ENCODE results near the gene PSTK.

The PSTK gene, protein sequence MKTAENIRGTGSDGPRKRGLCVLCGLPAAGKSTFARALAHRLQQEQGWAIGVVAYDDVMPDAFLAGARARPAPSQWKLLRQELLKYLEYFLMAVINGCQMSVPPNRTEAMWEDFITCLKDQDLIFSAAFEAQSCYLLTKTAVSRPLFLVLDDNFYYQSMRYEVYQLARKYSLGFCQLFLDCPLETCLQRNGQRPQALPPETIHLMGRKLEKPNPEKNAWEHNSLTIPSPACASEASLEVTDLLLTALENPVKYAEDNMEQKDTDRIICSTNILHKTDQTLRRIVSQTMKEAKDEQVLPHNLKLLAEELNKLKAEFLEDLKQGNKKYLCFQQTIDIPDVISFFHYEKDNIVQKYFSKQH

DNA sequence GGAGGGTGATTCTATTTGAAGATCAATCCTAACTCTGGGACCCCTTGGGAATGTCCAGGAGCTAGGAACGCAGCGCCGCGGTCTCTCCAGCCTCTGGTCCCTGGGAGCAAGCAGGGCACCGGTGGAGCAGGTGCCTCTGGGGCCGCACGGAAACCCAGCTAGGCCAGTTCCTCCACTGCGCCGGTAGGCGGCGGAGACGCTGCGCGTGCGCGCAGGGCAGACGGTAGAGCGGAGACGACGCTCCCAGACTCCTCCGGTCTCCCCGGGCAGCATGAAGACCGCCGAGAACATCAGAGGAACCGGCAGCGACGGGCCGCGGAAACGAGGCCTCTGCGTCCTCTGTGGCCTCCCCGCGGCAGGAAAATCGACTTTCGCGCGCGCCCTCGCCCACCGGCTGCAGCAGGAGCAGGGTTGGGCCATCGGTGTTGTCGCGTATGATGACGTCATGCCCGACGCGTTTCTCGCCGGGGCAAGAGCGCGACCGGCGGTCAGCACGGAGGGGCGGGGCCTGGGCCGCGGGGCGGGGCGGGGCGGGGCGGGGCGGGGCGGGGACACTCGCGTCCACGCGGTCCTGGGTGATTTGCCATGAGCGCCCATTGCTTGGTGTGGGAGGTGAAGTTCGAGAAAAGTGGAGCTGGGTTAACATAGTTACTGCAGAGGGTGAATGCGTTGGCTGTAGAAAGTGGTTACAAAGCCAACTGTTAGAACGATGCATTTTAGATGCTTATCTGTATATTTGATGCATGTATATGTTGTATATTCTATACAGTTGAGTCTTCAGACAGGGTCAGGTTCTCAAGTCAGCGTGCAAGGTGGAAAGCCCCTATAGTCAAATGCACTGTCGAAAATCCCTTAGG, at the start of gene PSTK:
TSS of gene PSTK (plus strand) at position 193 of the 857 bp plus-strand sequence. CDS start at position 272, 79 bp downstream.
- peak; percentile 97 for ATAC-seq

DNA sequence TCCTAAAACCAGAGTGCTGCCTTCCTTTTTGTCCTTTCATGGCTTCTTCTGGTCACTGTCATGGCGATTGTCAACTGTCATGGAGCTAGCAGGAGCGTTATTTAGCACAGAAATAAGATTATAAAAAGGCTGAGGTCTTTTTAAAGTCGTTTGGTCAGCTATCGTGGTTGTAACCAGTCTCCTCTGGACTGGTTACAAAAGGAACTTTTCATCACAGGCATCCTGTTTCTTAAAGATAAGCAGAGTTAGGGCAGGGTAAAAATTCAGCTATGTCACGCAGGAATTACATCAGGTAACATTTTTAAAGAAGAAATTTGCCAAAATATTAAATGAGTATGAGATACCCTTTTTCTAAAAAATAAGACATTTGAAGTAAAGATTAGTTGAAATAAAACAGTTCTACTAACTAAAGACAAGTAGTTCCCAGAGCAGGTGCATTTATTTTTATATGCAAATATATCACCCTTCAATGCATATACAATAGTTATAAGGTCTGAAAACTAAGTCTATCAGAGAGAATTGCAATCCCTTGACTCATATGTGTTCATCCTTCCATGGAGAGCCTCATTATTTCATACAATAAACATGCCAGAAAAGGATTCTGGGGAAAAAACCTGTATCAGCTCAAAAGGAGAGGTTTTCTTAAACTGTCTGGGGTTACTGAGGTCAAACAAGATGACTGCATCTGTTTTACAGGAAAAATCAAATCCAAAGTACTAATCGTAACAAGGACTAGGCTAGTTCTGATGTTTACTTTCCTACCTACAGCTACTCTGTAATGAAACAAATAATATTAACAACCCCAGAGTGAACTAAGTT, 48.9 kb upstream of the PSTK start:
- H3K27me3 Mint-ChIP-seq: no peaks in the 10 kb centered on the region
- peaks cover 22% of the 10 kb centered on the region for H3K36me3 Mint-ChIP-seq (ENCODE audit: low read depth)
- ATAC-seq (no peak), DNase-seq (no peak)
- H3K4me3 Mint-ChIP-seq: no peak overlapping the region
- H3K27ac Mint-ChIP-seq: no peak overlapping the region
- no peaks in the 10 kb centered on the region for H3K9me3 Mint-ChIP-seq
- H3K4me1 Mint-ChIP-seq: peaks cover 1% of the 10 kb centered on the region

More for the DNA sequence above, at the start of gene PSTK:
- no peaks in the 10 kb centered on the region for H3K36me3 Mint-ChIP-seq (ENCODE audit: low read depth)
- H3K4me1 Mint-ChIP-seq: peaks cover 21% of the 10 kb centered on the region
- peak within 1 kb of the TSS; percentile 92 for H3K27ac Mint-ChIP-seq
- H3K4me3 Mint-ChIP-seq: peak within 1 kb of the TSS; percentile 84
- H3K9me3 Mint-ChIP-seq: no peaks in the 10 kb centered on the region
- peak; percentile 90 for DNase-seq
- peaks cover 7% of the 10 kb centered on the region for H3K27me3 Mint-ChIP-seq

DNA sequence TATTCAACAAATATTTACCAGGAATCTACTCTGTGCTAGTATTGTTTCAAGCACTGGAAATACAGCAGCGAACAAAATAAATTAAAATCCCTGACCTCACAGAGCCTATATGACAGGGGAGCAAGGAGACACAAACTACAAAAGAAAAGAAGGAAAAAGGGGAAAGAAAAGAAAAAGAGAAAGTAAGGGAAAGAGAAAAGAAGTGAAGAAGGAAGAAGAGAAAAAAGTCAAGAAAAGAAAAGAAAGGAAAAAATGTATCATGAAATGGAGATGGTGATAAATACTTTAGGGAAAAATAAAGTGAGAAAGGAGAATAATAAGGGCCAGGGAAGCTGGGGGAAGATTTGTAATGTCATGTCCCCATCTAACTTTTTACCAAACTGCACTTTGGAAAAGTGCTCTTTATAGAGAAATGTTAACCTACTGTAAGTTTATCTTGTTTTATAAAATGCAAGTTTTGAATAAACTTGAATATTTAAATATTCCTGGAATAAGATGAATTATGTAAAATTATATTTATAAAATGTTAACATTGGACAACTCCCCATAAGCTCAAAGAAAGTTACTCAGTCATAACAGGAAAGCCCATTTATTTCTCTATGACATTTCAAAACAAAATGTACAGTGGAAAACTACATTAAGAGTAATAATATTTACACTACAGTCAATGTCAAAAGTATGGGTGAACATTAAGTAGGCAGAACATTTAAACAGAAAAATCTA, 40.9 kb upstream of the PSTK start:
- no peak for ATAC-seq
- H3K27me3 Mint-ChIP-seq: no peaks in the 10 kb centered on the region
- H3K36me3 Mint-ChIP-seq (ENCODE audit: low read depth): peaks cover 47% of the 10 kb centered on the region
- no peak for DNase-seq
- H3K27ac Mint-ChIP-seq: no peak overlapping the region
- H3K9me3 Mint-ChIP-seq: no peaks in the 10 kb centered on the region
- peaks cover 2% of the 10 kb centered on the region for H3K4me1 Mint-ChIP-seq
- no peak overlapping the region for H3K4me3 Mint-ChIP-seq

DNA sequence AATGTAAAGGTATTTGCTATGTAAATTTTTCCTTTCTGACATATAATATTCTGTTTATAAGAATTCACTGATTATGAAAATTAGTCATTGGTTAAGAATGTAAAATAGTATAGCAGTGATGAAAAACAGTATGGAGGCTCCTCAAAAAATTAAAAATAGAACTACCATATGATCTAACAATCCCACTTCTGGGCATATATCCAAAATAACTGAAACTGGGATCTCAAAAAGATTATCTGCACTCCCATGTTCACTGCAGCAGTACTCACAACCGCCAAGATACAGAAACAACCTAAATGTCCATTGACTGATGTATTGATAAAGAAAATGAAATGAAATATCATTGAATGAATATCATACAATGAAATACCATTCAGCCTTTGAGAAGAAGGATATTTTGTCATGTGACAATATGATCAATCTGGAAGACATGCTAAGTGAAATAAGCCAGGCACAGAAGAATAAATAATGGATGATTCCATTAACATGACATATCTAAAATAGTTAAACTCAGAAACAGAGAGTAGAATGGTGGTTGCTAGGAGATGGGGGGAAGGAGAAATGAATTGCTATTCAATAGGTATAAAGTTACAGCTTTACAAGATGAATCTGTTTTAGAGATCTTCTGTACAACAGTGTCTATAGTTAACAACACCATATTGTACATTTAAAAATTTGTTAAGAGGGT, 40.2 kb upstream of the PSTK start:
- H3K27ac Mint-ChIP-seq: no peak overlapping the region
- H3K4me1 Mint-ChIP-seq: peaks cover 2% of the 10 kb centered on the region

DNA sequence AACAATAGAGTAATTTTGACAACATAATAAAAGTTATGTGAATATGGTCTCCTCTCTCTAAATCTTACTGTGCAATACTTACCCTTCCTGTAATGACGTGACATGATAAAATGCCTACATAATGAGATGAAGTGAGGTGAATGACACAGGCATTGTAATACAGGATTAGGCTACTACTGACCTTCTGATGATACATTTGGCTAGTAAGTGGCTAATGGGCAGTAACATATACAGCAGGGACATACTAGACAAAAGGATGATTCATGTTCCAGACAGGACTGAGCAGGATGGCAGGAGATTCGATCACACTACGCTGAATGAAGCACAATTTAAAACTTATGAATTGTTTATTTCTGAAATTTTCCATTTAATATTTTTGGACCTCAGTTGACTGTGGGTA, 30.9 kb upstream of the PSTK start:
- H3K4me1 Mint-ChIP-seq: peaks cover 21% of the 10 kb centered on the region
- DNase-seq: no peak
- H3K36me3 Mint-ChIP-seq (ENCODE audit: low read depth): peaks cover 50% of the 10 kb centered on the region
- ATAC-seq: no peak
- H3K27me3 Mint-ChIP-seq: peaks cover 3% of the 10 kb centered on the region
- H3K9me3 Mint-ChIP-seq: no peaks in the 10 kb centered on the region
- no peak overlapping the region for H3K4me3 Mint-ChIP-seq
- no peak overlapping the region for H3K27ac Mint-ChIP-seq

More for the DNA sequence above, 40.2 kb upstream of the PSTK start:
- no peak for DNase-seq
- no peak for ATAC-seq
- Mint-ChIP-seq H3K36me3 (ENCODE audit: low read depth) (peaks cover 45% of the 10 kb centered on the region), H3K27me3 (no peaks in the 10 kb centered on the region), H3K9me3 (no peaks in the 10 kb centered on the region), H3K4me3 (no peak overlapping the region)

DNA sequence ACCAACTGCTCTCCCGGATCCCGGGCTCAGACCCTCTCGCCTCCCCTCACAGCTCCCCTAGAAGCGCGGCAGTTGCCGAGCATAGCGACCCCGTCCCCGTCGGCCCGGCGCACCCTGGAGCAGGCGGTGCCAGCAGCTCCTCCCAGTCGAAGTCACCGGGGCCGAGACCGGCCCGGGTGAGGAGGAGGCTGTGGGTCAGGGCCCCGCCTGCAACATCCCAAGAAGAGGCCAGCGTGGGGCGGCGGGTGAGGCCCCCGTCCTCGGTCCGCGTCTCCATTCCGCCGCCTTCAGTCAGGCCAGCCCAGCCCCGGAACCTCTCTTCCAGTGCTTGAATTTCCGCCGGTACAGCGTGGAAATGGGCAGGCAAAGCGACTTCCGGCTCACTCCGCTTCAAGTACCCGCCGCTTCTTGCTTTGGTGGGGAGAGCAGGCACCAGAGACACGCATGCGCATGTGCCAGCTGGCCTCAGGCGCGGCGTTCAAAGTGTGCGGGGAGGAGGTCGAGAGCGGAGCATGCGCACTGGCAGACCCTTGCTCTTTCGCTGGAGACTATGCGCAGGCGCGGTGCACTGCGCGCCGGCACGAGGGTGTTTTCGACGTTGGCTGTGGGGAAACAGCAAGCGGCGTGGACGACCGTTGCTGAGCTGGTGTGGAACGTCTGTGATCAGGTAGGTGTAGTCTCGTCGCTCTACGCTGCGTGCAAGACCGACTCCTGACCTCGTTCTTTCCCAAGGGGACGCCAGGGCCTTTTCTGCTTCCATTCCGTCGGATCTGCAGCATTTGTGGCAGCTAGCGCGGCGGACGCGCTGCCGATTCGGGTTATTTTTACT, 26.1 kb upstream of the PSTK start, which contains the start of gene C10orf88:
TSS of gene C10orf88 (minus strand) at position 326 of the 829 bp plus-strand sequence. CDS start at position 277, 49 bp downstream.
- Mint-ChIP-seq H3K4me1 (peaks cover 32% of the 10 kb centered on the region), H3K4me3 (peak within 1 kb of the TSS; percentile 86), H3K9me3 (peaks cover 9% of the 10 kb centered on the region), H3K36me3 (ENCODE audit: low read depth) (peaks cover 27% of the 10 kb centered on the region), H3K27ac (peak within 1 kb of the TSS; percentile 97), H3K27me3 (peaks cover 6% of the 10 kb centered on the region)
- ATAC-seq: peak; percentile 100
- DNase-seq: peak; percentile 97

DNA sequence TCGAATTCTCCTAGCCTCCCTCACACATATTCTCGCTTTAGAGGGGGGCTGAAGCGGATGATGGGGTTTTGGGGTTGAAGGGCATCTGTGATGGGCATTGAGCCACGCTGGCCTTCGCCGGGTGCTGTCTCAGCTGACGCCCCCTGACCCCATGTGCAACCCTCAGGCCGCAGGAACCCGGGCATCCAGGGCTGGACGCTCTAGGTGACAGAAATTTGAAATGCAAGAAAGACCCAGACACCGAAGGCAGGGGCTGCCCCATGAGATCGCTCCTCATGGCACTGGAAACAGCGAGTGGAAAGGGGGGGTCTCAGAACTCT, 25.5 kb upstream of the PSTK start:
- Mint-ChIP-seq H3K9me3 (peaks cover 9% of the 10 kb centered on the region), H3K4me3 (peak overlapping the region; percentile 86), H3K27me3 (peaks cover 6% of the 10 kb centered on the region), H3K4me1 (peaks cover 32% of the 10 kb centered on the region), H3K36me3 (ENCODE audit: low read depth) (peaks cover 21% of the 10 kb centered on the region), H3K27ac (peak overlapping the region; percentile 97)
- ATAC-seq: no peak
- DNase-seq: no peak

DNA sequence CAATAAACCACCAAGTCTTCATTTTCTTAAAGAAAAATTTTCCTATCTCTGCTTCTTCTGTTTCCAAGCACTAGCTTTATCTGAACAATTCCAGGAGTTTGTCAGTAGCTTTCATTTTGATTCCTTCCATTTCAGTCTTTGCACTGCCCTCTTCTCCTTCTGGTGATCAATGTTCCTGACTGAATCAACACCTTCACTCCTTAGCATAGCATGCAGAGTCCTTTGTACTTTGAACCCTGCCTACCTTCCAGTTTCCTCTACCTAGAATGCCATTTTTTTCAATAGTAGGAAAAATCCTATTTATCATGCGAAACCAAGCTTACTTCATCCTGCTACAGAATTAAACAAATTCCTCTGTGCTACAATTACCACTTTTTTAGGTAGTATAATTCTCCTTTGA, 24.3 kb upstream of the PSTK start:
- DNase-seq (no peak), ATAC-seq (no peak)
- no peak overlapping the region for H3K4me3 Mint-ChIP-seq
- H3K4me1 Mint-ChIP-seq: peaks cover 32% of the 10 kb centered on the region
- H3K9me3 Mint-ChIP-seq: peaks cover 9% of the 10 kb centered on the region
- peaks cover 6% of the 10 kb centered on the region for H3K27me3 Mint-ChIP-seq
- H3K27ac Mint-ChIP-seq: no peak overlapping the region
- H3K36me3 Mint-ChIP-seq (ENCODE audit: low read depth): peaks cover 13% of the 10 kb centered on the region

DNA sequence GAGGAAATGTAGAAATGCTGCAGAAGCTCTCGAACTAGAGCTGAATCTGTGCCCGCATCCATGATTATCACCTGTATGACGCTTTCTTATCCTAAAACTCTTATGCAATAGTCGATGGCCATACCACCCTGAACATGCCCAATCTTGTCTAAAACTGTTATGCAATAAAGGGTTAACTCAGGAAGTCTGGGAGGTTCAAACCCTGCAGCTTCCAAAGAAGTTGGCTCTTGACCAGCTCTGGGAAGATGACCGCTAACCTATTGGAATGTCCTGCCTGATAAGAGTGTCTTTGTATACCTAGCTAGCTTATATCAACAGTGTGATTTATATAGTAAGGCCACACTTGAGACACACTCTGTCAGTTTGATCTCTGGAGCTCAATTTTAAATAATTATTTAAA, 22.7 kb upstream of the PSTK start:
- ATAC-seq (no peak), DNase-seq (no peak)
- Mint-ChIP-seq H3K9me3 (peaks cover 9% of the 10 kb centered on the region), H3K4me1 (peaks cover 26% of the 10 kb centered on the region), H3K4me3 (no peak overlapping the region), H3K27me3 (peaks cover 6% of the 10 kb centered on the region), H3K36me3 (ENCODE audit: low read depth) (peaks cover 6% of the 10 kb centered on the region), H3K27ac (no peak overlapping the region)

DNA sequence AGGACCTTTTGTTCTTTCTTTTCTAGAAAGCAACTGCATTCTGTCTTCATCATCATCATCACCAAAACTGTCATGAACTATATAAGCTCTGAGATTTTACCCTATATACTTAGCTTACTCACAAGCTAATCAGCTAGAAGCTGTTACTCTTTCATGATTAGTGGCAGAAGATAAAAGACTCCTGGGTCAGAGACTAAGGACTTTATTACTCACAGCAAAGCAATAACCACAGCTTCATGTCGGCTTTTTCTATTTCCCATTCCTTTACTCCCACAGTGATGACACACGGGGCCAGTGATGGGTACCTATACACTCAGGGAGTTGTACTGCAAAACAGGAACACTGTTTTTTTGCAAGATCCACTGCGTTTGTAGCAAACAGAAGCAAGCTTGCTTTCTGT, 17.8 kb upstream of the PSTK start:
- DNase-seq (no peak), ATAC-seq (no peak)
- no peaks in the 10 kb centered on the region for H3K4me1 Mint-ChIP-seq
- H3K27ac Mint-ChIP-seq: no peak overlapping the region
- peaks cover 2% of the 10 kb centered on the region for H3K36me3 Mint-ChIP-seq (ENCODE audit: low read depth)
- peaks cover 6% of the 10 kb centered on the region for H3K27me3 Mint-ChIP-seq
- H3K9me3 Mint-ChIP-seq: peaks cover 18% of the 10 kb centered on the region
- H3K4me3 Mint-ChIP-seq: no peak overlapping the region

DNA sequence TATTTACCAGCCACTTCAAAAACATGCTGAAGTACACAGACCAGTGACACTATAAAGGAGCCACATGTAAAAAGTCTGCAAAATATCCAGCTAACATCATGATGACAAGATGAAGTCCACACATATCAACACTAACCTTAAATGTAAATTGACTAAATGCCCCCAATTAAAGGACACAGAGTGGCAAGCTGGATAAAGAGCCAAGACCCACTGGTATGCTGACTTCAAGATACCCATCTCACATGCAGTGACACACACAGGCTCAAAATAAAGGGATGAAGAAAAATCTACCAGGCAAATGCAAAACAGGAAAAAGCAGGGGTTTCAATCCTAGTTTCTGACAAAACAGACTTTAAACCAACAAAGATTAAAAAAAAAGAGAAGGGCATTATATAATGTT, 13.3 kb upstream of the PSTK start:
- Mint-ChIP-seq H3K4me3 (no peak overlapping the region), H3K27ac (no peak overlapping the region), H3K27me3 (peaks cover 8% of the 10 kb centered on the region), H3K9me3 (peaks cover 23% of the 10 kb centered on the region), H3K36me3 (ENCODE audit: low read depth) (peaks cover 2% of the 10 kb centered on the region), H3K4me1 (no peaks in the 10 kb centered on the region)
- ATAC-seq (no peak), DNase-seq (no peak)

DNA sequence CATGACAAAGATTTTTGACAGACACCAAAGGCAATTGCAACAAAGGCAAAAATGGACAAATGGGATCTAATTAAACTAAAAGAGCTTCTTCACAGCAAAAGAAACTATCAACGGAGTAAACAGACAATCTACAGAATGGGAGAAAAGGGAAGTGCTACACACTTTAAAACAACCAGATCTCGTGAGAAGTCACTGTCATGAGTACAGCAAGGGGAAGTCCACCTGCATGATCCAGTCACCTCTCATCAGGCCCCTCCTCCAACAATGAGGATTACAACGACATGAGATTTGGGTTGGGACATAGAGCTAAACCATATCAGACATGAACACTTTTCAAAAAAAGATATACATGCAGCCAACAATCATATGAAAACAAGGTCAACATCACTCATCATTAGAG, 11.5 kb upstream of the PSTK start:
- Mint-ChIP-seq H3K27me3 (peaks cover 6% of the 10 kb centered on the region), H3K36me3 (ENCODE audit: low read depth) (no peaks in the 10 kb centered on the region), H3K9me3 (peaks cover 23% of the 10 kb centered on the region), H3K4me3 (no peak overlapping the region), H3K4me1 (no peaks in the 10 kb centered on the region), H3K27ac (no peak overlapping the region)
- ATAC-seq: no peak
- DNase-seq: no peak

DNA sequence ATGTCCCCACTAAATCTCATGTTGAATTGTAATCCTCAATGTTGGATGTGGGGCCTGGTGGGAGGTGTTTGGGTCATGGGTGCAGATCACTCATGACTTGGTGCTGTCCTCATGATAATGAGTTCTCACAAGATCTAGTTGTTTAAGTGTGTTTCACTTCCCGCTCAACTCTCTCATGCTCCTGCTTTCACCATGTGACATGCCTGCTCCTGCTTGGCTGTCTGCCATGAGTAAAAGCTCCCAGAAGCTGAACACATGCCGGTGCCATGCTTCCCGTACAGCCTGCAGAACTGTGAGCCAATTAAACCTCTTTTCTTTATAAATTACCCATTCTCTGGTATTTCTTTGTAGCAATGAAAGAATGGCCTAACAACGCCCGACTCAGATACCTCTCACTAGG, 6.2 kb upstream of the PSTK start:
- H3K27me3 Mint-ChIP-seq: peaks cover 9% of the 10 kb centered on the region
- no peaks in the 10 kb centered on the region for H3K9me3 Mint-ChIP-seq
- H3K27ac Mint-ChIP-seq: no peak overlapping the region
- H3K36me3 Mint-ChIP-seq (ENCODE audit: low read depth): no peaks in the 10 kb centered on the region
- DNase-seq (no peak), ATAC-seq (no peak)
- H3K4me1 Mint-ChIP-seq: no peaks in the 10 kb centered on the region
- no peak overlapping the region for H3K4me3 Mint-ChIP-seq
